HepG2 (cell line): ENCODE results near the gene SP110. TPM values are rescaled to one million over a fixed set of nuclear protein-coding genes. Genes with fewer than 3 reads are reported as not detected.
A peak's percentile ranks its signal among the peaks of the same experiment; 100 is the strongest.

ENCODE experiments used
- AHR ChIP-seq: IDR thresholded peaks from 2 replicates; pipeline ENCODE4 v1.6.1; 2018; ENCODE audit warnings: missing genetic modification reagents, missing compliant biosample characterization
- ASH2L ChIP-seq: fragments of 300-600, 200-600 bp; sonication (generic); IDR thresholded peaks from 2 replicates; pipeline ENCODE4 v1.7.0; 2017; ENCODE audit warnings: low read depth, mild to moderate bottlenecking, moderate library complexity, mixed read lengths, low read length; ENCODE audit not compliant: insufficient read length
- BRCA1 ChIP-seq: sonication (generic); formaldehyde crosslinking; IDR thresholded peaks from 2 replicates; pipeline ENCODE4 v1.4.0; 2020; ENCODE audit warnings: missing genetic modification reagents
- CAMTA2 ChIP-seq: sonication (generic); formaldehyde crosslinking; IDR thresholded peaks from 2 replicates; pipeline ENCODE4 v1.4.0; 2020; ENCODE audit warnings: mild to moderate bottlenecking, missing genetic modification reagents, borderline replicate concordance
- FOXP4 ChIP-seq: sonication (generic); formaldehyde crosslinking; IDR thresholded peaks from 2 replicates; pipeline ENCODE4 v1.4.0; 2020; ENCODE audit warnings: missing genetic modification reagents
- GFI1 ChIP-seq: sonication (generic); formaldehyde crosslinking; IDR thresholded peaks from 2 replicates; pipeline ENCODE4 v1.5.0; 2020; ENCODE audit warnings: missing genetic modification reagents, mild to moderate bottlenecking, borderline replicate concordance
- GZF1 ChIP-seq: sonication (generic); formaldehyde crosslinking; IDR thresholded peaks from 2 replicates; pipeline ENCODE4 v1.5.1; 2020; ENCODE audit warnings: mild to moderate bottlenecking, missing genetic modification reagents
- ISX ChIP-seq: sonication (generic); formaldehyde crosslinking; conservative IDR thresholded peaks from 2 replicates; pipeline ENCODE4 v1.5.0; 2020; ENCODE audit warnings: missing genetic modification reagents
- MEF2D ChIP-seq: sonication (generic); formaldehyde crosslinking; IDR thresholded peaks from 2 replicates; pipeline ENCODE4 v1.5.1; 2020; ENCODE audit warnings: mild to moderate bottlenecking, missing genetic modification reagents
- MEIS2 ChIP-seq: sonication (generic); formaldehyde crosslinking; IDR thresholded peaks from 2 replicates; pipeline ENCODE4 v1.9.0; 2021; ENCODE audit warnings: mild to moderate bottlenecking, missing genetic modification reagents
- MTA3 ChIP-seq: sonication (generic); formaldehyde crosslinking; IDR thresholded peaks from 2 replicates; pipeline ENCODE4 v1.4.0; 2020; ENCODE audit warnings: missing genetic modification reagents
- NFE2 ChIP-seq: sonication (generic); formaldehyde crosslinking; IDR thresholded peaks from 2 replicates; pipeline ENCODE4 v1.4.0; 2020; ENCODE audit warnings: missing genetic modification reagents
- PHF5A ChIP-seq: IDR thresholded peaks from one replicate; pipeline ENCODE4 v1.6.1; 2018; ENCODE audit warnings: low read depth, missing genetic modification reagents; ENCODE audit not compliant: unreplicated experiment
- POGK ChIP-seq: sonication (generic); formaldehyde crosslinking; conservative IDR thresholded peaks from 2 replicates; pipeline ENCODE4 v1.8.0; 2022; ENCODE audit warnings: mild to moderate bottlenecking, moderate library complexity, missing genetic modification reagents
- RARA ChIP-seq: IDR thresholded peaks from 2 replicates; pipeline ENCODE4 v1.6.1; 2016; ENCODE audit warnings: missing genetic modification reagents, missing compliant biosample characterization
- RBM22 ChIP-seq: fragments of 200-400 bp; formaldehyde crosslinking; optimal IDR thresholded peaks from 2 replicates; pipeline ENCODE3; 2017; ENCODE audit warnings: mild to moderate bottlenecking, low read length, moderate library complexity
- SRSF4 ChIP-seq: fragments of 200-400 bp; formaldehyde crosslinking; IDR thresholded peaks from one replicate; pipeline ENCODE4 v1.6.1; 2018; ENCODE audit warnings: mild to moderate bottlenecking, low read depth, low read length, moderate library complexity; ENCODE audit not compliant: poor library complexity, severe bottlenecking
- TCF7 ChIP-seq: sonication (generic); IDR thresholded peaks from 2 replicates; pipeline ENCODE4 v1.6.1; 2016; ENCODE audit warnings: antibody characterized with exemption, low read depth
- ZNF124 ChIP-seq: sonication (generic); formaldehyde crosslinking; IDR thresholded peaks from 2 replicates; pipeline ENCODE4 v1.4.0; 2020; ENCODE audit warnings: missing genetic modification reagents
- ZNF691 ChIP-seq: sonication (generic); formaldehyde crosslinking; IDR thresholded peaks from 2 replicates; pipeline ENCODE4 v1.4.0; 2020; ENCODE audit warnings: missing genetic modification reagents, low read depth, mild to moderate bottlenecking, borderline replicate concordance
- ZNF772 ChIP-seq: sonication (generic); formaldehyde crosslinking; IDR thresholded peaks from 2 replicates; pipeline ENCODE4 v1.5.0; 2020; ENCODE audit warnings: mild to moderate bottlenecking, missing genetic modification reagents
- polyA plus RNA-seq, 8 experiments: library from polyadenylated mRNA; depleted of rRNA in 3 of 8; stranded (reverse) in 7 of 8; unstranded in 1 of 8; fragments of >200 nt; fragmentation: Illumina TruSeq in 4 of 8; extraction: Trizol in 4 of 8; gene quantifications; 2 replicates each; pipeline versions ENCODE4 v1.2.1 to v1.2.3, GENCODE V29; 2011 to 2016; ENCODE audit warnings: low read depth in 4 of 8, missing spikeins in 1 of 8, mixed read lengths in 1 of 8; ENCODE audit not compliant: insufficient read depth in 1 of 8
- total RNA-seq, 5 experiments: library from RNA; depleted of rRNA; stranded (reverse); fragments of >200 nt; fragmentation: Illumina TruSeq; extraction: Trizol; gene quantifications; 2 replicates each; pipeline ENCODE4 v1.2.3, GENCODE V29; 2016; ENCODE audit warnings: low read depth in 1 of 5
- TF ChIP-seq, protein P1 (sequence below): sonication (generic); formaldehyde crosslinking; IDR thresholded peaks from 2 replicates; pipeline ENCODE4 v1.5.0; 2020; ENCODE audit warnings: missing genetic modification reagents, mild to moderate bottlenecking, borderline replicate concordance
- TF ChIP-seq, protein P2 (sequence below): IDR thresholded peaks from 2 replicates; pipeline ENCODE4 v1.6.1; 2012; ENCODE audit warnings: inconsistent platforms

The SP110 gene
- total and polyA plus RNA-seq, 2 of the 13 experiments (the other 11 are each of a cell fraction or from before 2014, with no cell fraction given), result 7.9 to 10.4 TPM

DNA sequence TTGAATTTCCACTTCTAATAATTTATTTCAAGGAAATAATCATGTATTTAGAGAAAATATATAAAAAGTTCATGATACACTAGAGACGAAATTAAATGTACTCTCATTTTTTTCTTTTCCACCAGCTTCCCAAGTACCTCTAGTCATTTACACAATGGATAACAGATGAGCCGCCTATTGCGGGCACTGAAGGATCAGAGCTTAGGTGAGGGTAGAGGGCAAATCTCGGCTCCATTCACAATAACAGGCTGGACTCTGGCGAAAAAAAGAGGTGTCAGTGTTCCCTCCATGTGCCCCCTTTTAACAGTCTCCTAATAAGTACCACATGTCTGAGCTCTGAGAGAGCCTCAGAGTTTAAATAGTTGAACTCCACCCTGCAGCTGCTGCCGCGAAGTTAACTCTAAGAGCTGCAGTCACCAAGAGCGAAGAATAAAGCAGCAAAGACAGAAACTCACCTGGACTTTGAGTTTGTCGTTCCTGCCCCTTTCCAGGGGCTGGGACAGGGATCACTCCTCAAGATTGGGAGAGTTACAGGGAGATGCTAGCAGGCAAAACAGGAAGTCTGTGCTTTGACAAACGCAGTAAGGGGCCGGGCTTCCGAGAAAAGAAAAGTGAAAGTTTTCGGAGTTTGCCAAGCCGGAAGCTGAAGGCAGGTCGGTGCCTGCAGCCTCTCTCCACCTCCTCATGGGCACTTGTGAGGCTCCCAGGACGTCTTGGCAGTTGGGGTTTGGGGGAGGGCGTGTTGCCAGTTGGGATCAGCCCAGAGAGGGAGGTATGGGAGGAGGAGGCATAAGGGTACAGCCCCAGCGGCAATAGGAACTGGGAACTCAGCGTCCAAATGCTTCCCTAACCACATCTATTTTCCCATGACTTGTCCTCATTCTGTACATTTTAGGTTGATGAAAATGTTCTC lies at the start of gene SP110 (continued):
- TF ChIP-seq AHR (CRISPR knock-in tag) (no peak), SRSF4 (no peak), MEF2D (0 out of 2 replicates have a peak, but pooled peaks have one; percentile 55), GFI1 (CRISPR knock-in tag) (no peak), POGK (CRISPR knock-in tag) (no peak), MTA3 (no peak), NFE2 (CRISPR knock-in tag) (no peak), CAMTA2 (CRISPR knock-in tag) (no peak), ZNF691 (CRISPR knock-in tag) (no peak), FOXP4 (no peak), GZF1 (no peak), RBM22 (no peak), PHF5A (CRISPR knock-in tag) (no peak), TCF7 (no peak), BRCA1 (CRISPR knock-in tag) (no peak), RARA (no peak), ZNF124 (CRISPR knock-in tag) (no peak), ZNF772 (CRISPR knock-in tag) (no peak), ISX (CRISPR knock-in tag) (no peak), ASH2L (peak; percentile 76), MEIS2 (CRISPR knock-in tag) (no peak)
- TF ChIP-seq, protein P1, sequence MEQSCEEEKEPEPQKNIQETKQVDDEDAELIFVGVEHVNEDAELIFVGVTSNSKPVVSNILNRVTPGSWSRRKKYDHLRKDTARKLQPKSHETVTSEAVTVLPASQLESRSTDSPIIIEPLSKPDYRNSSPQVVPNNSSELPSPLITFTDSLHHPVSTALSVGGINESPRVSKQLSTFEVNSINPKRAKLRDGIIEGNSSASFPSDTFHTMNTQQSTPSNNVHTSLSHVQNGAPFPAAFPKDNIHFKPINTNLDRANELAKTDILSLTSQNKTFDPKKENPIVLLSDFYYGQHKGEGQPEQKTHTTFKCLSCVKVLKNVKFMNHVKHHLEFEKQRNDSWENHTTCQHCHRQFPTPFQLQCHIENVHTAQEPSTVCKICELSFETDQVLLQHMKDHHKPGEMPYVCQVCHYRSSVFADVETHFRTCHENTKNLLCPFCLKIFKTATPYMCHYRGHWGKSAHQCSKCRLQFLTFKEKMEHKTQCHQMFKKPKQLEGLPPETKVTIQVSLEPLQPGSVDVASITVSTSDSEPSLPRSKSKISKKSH (CRISPR knock-in tag), result no peak
- TF ChIP-seq, protein P2, sequence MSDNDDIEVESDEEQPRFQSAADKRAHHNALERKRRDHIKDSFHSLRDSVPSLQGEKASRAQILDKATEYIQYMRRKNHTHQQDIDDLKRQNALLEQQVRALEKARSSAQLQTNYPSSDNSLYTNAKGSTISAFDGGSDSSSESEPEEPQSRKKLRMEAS, result peak; percentile 50
